Skeletal muscle satellite cell (primary cell): ENCODE measurements around the gene MCC.
A peak's percentile ranks its signal among the peaks of the same experiment; 100 is the strongest.

ENCODE experiments used
- H3K27me3 ChIP-seq: 2 replicates; pipeline ENCODE4 v1.7.0; 2013; ENCODE audit warnings: low read length; ENCODE audit not compliant: control insufficient read depth, insufficient read depth
- H3K36me3 ChIP-seq: 2 replicates; pipeline ENCODE4 v1.7.0; 2013; ENCODE audit warnings: mild to moderate bottlenecking, control low read depth, low read length; ENCODE audit not compliant: insufficient read depth
- H3K4me1 ChIP-seq: 2 replicates; pipeline ENCODE4 v1.7.0; 2013; ENCODE audit warnings: low read length; ENCODE audit not compliant: control insufficient read depth, insufficient read depth
- H3K4me2 ChIP-seq: 2 replicates; pipeline ENCODE4 v1.7.0; 2013; ENCODE audit warnings: mild to moderate bottlenecking, low read length
- H3K4me3 ChIP-seq: 2 replicates; pipeline ENCODE4 v1.7.0; 2013; ENCODE audit warnings: low read length
- H3K9ac ChIP-seq: 2 replicates; pipeline ENCODE4 v1.7.0; 2013; ENCODE audit warnings: mild to moderate bottlenecking, low read depth, low read length, moderate library complexity
- H3K9me3 ChIP-seq: replicated peaks from 2 replicates; pipeline ENCODE4 v1.7.0; 2013; ENCODE audit warnings: mild to moderate bottlenecking, control low read depth, low read length

The MCC gene

DNA sequence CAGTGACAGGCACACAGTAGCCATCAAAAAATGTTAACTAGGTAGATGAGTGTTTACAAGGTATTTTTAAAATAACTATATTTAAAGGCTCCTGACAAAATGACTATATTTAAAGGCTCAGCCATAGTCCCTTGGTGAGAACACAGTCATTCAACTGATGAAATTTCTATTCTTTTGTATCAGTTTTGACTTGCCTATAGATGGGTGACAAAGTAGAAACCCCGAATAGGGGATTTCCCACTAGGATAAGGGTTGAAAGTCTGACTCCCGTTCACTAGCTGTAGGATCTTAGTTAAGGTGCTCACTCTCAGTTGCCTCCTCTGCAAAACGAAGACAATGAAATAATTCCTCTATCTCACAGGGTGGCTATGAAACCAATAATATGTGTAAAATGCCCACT, 271.7 kb downstream of the MCC start:
- Histone ChIP-seq H3K36me3 (no peaks in the 10 kb centered on the region), H3K4me3 (no peak overlapping the region), H3K4me1 (peaks cover 15% of the 10 kb centered on the region), H3K27me3 (no peaks in the 10 kb centered on the region), H3K9me3 (no peaks in the 10 kb centered on the region), H3K9ac (no peak overlapping the region), H3K4me2 (no peak overlapping the region)

DNA sequence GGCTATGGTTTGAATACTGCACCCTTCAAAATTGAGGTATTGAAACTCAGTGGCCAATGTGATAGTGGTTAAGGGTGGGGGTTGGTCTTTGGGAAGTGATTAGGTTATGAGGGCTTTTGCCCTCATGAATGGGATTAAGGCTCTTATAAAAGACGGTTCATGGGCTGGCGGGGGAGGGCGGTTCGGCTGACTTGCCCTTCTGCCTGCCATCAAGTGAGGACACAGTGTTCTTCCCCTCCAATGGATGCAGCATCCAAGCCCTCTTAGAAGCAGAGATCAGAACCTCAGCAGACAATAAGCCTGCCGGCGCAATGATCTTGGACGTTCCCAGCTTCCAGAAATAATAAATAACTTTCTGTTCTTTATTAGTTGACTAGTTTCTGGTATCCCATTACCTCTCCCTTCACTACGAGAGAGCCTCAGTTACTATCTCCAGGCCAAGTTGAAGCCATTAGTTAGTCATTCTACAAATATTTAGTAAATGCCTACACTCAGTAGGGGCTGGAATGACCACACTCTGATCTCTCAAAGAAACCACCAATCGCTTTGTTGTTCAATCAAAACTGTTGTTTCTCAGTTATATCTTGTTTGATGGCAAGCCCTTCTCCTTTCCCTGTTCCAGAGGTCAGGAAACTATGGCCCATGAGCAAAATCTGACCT, 272.7 kb downstream of the MCC start:
- H3K27me3 ChIP-seq = no peaks in the 10 kb centered on the region
- H3K36me3 ChIP-seq = no peaks in the 10 kb centered on the region
- no peak overlapping the region for H3K9ac ChIP-seq
- no peaks in the 10 kb centered on the region for H3K9me3 ChIP-seq
- no peak overlapping the region for H3K4me3 ChIP-seq
- peaks cover 15% of the 10 kb centered on the region for H3K4me1 ChIP-seq
- no peak overlapping the region for H3K4me2 ChIP-seq

DNA sequence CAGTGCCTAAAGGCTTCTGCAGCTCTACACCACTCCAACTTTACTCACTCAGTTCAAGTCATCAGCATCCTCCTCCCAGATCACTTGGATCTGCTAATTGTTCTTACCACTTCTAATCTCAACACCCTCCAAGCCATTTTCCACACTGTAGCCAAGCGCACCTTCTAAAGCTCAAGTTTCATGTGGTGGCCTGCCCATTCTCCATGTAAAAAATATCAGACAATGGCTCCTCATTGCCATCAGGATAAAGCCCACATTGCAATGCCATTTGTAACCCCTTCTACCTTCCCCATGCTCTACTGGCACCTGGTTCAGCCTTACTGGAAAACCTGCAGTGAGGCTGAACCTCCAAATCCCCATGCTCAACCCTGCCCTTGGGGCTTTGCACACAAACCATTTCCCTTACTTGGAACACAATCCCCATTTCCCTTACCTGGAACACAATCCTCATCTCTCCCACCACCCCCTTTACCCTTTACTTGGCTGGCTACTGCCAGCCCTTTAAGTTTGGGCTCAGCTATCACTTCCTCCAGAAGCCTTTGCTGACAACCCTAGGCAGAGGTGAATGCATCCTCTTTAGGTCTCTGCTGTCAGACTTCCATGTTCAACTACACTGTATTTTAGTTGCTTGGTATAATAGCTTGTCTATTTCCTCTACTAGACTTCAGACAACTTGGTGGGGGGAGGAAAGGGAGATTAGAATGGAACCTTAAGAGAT, 273.5 kb downstream of the MCC start:
- no peak overlapping the region for H3K4me2 ChIP-seq
- no peak overlapping the region for H3K9ac ChIP-seq
- H3K36me3 ChIP-seq = no peaks in the 10 kb centered on the region
- no peaks in the 10 kb centered on the region for H3K27me3 ChIP-seq
- no peak overlapping the region for H3K4me3 ChIP-seq
- peaks cover 15% of the 10 kb centered on the region for H3K4me1 ChIP-seq
- H3K9me3 ChIP-seq = no peaks in the 10 kb centered on the region

DNA sequence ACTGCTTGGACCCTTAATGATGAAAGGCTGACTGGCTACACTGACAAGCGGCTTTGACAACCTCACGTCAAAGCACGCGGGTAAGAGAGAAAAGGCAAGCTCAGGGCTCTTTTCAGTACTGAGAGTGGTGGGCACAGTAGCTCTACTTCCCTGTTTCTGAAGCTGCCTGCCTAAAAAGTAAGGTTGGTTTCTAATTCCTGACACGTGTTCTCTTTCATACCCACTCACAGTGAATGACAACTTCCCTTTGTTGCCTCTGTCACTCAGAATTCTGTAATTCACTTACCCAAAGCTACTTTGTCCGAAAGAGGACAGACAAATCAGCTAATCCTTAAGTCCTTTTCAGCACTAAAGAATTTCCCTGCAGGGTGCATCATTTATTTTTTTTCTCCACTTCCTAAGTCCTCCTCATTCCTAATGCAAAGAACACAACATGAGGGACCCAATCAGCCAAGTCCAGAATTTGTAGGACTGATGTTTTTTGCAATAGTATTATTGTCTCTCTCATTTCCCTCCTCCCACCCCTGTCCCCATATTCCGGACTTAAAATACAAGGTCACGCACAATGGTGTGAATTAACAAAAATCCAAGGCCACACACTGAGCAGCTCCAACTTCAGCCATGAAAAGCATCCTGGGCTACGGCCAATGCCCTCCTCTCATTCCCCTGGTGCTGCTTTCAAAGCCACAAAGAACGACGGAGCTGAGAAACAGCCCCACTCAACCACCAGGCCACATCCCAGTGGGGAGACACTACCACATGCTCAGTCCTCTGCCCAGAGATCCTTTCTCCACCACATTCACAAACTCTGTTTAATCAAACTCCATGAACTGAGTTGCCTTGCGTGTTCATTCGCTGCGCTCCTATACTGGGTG, 274.5 kb downstream of the MCC start:
- H3K4me1 ChIP-seq = peaks cover 15% of the 10 kb centered on the region
- no peak overlapping the region for H3K4me3 ChIP-seq
- H3K4me2 ChIP-seq = no peak overlapping the region
- no peaks in the 10 kb centered on the region for H3K36me3 ChIP-seq
- H3K9me3 ChIP-seq = no peaks in the 10 kb centered on the region
- H3K9ac ChIP-seq = no peak overlapping the region
- H3K27me3 ChIP-seq = no peaks in the 10 kb centered on the region

DNA sequence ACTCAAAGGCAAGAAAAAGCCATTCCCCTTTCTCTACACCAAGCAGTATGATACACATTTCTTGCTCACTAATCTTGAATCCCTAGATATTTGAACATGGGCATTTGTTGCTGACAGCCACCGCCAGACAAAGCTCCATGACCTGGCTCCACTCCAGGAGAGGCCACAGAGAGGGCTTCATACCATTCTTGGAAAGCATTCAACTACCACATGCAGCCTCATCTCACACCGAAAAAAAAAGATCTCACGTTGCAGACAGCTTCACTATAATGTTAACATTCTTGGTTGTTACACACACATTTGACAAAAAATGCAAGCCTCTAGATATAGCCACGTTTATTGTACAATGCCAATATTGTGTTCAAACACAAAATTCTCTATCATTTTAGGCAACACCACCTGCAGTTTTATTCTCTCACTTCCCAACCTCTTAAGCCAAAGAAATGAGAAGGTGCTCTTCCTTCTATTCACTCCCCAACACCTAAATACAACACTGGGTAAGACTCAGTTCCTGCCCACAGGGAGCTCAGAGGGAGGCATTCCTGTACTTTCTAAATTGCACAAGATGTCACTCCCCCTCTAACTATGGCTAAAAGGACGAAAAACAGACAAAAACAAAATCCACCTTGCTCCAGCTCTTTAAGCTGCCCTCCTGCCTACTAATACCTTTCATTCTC, 275.9 kb downstream of the MCC start:
- Histone ChIP-seq H3K27me3 (no peaks in the 10 kb centered on the region), H3K9me3 (no peaks in the 10 kb centered on the region), H3K4me3 (no peak overlapping the region), H3K4me2 (peak overlapping the region; percentile 27), H3K36me3 (no peaks in the 10 kb centered on the region), H3K4me1 (peaks cover 15% of the 10 kb centered on the region), H3K9ac (no peak overlapping the region)

DNA sequence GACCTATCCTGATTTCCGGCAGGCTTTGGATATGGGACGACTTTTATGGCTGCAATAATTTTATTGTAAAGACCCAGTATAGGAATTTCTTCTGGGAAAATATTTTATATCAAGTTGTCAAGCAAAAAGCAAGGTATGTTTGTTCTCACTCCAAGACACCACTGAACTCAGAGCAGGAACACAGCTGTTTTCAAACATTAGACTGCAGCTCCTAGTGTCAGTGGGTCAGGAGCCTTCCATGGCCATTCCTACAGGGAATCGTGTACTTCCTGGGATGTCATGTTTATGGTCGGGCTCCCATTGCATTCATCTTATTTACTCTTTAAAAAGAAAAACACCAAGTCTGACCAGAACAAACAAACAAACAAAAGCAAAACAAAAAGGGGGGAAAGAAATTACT, 278.8 kb downstream of the MCC start:
- Histone ChIP-seq H3K4me1 (peaks cover 9% of the 10 kb centered on the region), H3K4me2 (no peak overlapping the region), H3K4me3 (no peak overlapping the region), H3K27me3 (no peaks in the 10 kb centered on the region), H3K9ac (no peak overlapping the region), H3K36me3 (no peaks in the 10 kb centered on the region), H3K9me3 (no peaks in the 10 kb centered on the region)

DNA sequence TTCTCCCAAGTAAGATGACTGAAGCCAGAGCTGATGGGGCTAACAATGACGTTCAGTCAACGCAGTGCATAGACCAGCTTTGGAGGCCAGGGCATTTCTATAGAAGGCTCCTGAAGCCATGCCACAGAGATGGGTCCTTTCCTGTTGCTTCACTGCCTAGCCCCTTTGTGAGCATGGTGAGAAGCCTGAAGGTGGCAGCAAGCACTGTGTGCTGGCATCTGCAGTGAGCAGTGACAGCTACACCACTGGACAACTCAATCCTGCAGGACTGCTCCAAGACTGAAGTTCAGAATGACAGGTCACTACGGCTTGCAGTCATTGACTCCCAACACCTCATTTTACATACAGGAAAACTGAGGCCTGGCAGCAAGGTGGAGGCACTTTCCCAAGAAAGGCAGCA, 282.4 kb downstream of the MCC start:
- H3K36me3 ChIP-seq = no peaks in the 10 kb centered on the region
- peaks cover 3% of the 10 kb centered on the region for H3K4me1 ChIP-seq
- no peaks in the 10 kb centered on the region for H3K9me3 ChIP-seq
- no peaks in the 10 kb centered on the region for H3K27me3 ChIP-seq
- H3K4me3 ChIP-seq = no peak overlapping the region
- no peak overlapping the region for H3K4me2 ChIP-seq
- no peak overlapping the region for H3K9ac ChIP-seq

DNA sequence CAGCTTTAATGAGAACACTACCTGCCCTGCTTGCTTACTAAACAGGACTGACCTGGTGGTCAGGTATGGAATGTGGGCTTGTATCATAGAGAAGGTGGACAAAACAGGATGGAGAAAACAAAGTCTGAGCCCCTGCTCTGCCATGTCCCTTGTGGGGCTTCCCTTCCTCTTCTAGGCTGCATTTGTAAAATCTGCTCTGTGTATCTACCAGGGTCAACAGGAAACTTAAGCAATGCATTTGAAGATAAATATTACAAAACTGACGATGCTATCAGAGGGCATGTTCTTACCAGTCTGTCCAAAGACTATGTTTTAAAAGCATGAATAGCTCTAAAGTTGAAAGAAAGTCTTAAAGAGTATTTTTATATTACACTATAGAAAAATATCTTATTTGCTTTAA, 282.9 kb downstream of the MCC start:
- Histone ChIP-seq H3K9me3 (no peaks in the 10 kb centered on the region), H3K36me3 (no peaks in the 10 kb centered on the region), H3K9ac (no peak overlapping the region), H3K4me1 (peaks cover 3% of the 10 kb centered on the region), H3K4me3 (no peak overlapping the region), H3K27me3 (no peaks in the 10 kb centered on the region), H3K4me2 (no peak overlapping the region)

DNA sequence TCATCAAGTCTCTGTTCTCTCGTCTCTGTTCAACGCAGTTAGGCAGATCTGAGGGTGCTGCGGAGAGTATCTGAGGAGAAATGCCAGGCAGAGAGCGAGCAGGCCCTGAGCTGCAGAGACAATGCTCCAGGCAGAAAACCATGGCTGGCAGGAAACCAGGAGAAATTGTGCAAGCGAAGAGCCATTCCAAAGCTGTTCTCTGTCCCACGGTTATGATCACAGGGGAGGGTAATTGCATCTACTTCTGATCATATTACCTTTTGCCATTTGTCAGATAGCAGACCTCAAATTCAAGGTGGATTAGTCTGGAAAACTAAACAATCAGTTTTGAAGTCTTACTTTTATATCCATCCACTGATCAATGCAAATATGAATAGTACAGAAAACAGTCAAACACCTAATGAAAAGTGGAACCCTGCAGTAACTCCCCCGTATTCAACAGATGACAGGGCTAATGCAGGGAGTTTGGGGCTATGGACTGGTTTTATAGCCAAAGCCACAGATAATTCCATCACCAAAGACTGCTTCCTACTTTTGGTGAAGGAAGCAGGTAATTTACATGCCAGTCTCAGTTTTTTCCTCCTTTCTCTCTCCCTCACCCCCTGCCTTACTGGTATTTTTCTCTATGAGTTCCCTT, 283.6 kb downstream of the MCC start:
- H3K9me3 ChIP-seq = no peaks in the 10 kb centered on the region
- H3K4me3 ChIP-seq = no peak overlapping the region
- H3K36me3 ChIP-seq = no peaks in the 10 kb centered on the region
- no peaks in the 10 kb centered on the region for H3K27me3 ChIP-seq
- no peak overlapping the region for H3K4me2 ChIP-seq
- peaks cover 5% of the 10 kb centered on the region for H3K4me1 ChIP-seq
- no peak overlapping the region for H3K9ac ChIP-seq

DNA sequence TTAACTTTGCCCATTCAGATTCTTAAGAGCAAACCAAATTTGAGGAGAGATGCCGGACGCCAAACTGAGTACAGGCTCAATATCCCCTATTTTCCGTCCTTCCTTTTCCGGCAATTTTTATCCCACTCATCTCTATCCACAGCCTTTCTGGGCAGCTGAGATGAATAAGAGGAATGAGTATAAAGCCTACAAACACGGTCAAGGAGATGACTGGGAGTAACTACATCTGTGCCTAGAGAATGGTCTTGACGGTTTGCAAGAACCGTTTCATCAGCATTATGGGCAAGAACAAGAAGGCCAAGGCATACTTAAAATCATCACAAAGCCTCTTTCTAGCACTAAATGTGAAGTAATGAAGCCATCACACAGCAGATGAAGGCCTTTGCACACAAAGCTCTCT, 284.3 kb downstream of the MCC start:
- Histone ChIP-seq H3K9me3 (no peaks in the 10 kb centered on the region), H3K9ac (no peak overlapping the region), H3K4me1 (peaks cover 9% of the 10 kb centered on the region), H3K4me3 (no peak overlapping the region), H3K27me3 (no peaks in the 10 kb centered on the region), H3K36me3 (no peaks in the 10 kb centered on the region), H3K4me2 (no peak overlapping the region)
